ENCODE results near the gene ZSCAN5A. TPM values are rescaled to one million over a fixed set of nuclear protein-coding genes. Genes with fewer than 3 reads are reported as not detected.

The ZSCAN5A gene, protein sequence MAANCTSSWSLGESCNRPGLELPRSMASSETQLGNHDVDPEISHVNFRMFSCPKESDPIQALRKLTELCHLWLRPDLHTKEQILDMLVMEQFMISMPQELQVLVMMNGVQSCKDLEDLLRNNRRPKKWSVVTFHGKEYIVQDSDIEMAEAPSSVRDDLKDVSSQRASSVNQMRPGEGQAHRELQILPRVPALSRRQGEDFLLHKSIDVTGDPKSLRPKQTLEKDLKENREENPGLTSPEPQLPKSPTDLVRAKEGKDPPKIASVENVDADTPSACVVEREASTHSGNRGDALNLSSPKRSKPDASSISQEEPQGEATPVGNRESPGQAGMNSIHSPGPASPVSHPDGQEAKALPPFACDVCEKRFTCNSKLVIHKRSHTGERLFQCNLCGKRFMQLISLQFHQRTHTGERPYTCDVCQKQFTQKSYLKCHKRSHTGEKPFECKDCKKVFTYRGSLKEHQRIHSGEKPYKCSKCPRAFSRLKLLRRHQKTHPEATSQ
- 5.1 and 5.9 TPM in 2 replicates for total RNA-seq

GRCh38 chr19:56314381-56315076 lies at the start of gene ZSCAN5A:
Gene ZSCAN5A, minus strand, starts transcription at chr19:56314839. Its CDS starts 89,793 bp downstream, at chr19:56225046.

DNA sequence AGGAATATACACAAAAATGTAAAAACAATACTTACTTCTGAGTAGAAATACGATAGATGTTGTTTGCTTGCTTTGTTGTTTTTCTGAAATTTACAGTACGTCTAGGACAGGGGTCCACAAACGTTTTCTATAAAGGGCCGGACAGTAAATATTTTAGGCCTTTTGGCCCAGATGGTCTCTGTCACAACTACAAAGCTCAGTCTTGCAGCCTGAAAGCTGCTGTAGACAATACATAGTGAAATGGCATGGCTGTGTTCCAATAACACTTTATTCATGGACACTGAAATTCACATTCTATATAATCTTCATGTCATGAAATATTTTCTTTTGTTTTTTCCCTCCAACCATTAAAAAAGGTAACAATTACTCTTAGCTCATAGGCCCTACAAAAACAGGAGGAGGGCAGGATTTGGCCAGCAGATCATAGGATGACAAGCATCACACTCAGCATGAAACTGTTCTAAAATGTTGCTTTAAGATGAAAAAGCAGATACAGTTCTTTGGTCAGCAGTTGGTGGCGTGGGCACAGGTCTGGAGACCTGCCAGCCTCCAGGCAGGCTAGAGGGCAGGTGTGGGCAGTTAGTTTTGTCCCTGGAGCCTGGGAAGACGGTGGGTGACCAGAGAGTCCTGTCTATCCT lies 42.4 kb downstream of the ZSCAN5A start, which contains the start of gene EDDM13:
Gene EDDM13 (plus strand): TSS at position 588 of the 638 bp plus-strand sequence. CDS start 87 bp downstream, outside the sequence.

DNA sequence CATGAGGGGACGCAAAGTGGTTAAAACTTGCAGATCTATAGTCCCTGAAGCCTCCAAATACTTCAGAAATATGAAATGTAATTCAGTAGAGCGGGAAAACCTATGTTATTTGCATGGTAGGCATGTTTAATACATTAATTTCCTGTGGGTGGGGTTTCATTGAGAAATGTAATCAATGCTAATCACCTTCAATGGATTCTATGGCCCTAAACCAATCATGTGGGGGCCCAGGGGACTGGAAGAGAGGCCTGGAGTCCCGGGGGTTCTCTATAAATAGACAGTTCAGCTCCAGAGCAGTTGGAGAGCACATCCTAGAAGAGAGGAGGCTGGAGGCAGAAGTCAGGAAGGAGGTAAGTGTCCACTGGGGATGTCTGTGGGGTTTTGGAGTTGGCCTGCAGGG lies 112.7 kb downstream of the ZSCAN5A start, which contains the start of gene ZSCAN5C:
Gene ZSCAN5C (plus strand): TSS at position 301 of the 400 bp plus-strand sequence. CDS start 3,641 bp downstream, outside the sequence.

DNA sequence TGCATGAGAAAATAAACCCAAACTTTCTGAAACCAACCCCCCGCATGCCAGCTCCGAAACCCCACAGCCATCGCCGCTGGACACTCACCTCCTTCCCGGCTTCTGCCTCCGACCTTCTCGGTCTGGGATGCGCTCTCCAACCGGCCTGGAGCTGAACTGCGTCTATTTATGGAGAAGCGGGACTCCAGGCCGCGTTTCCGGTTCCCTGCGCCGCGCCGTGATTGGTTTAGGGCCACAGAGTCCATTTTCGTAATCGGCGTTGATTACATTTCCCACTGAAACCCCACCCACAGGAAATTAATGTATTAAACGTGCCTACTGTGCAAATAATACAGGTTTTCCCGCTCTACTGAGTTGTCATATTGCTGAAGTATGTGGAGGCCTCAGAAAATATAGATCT lies 117.0 kb downstream of the ZSCAN5A start, which contains the start of gene ZSCAN5B:
Gene ZSCAN5B (minus strand): TSS at position 138 of the 400 bp plus-strand sequence. CDS start 4,731 bp downstream, outside the sequence.

GRCh38 chr19:56175861-56176307 lies 138.8 kb downstream of the ZSCAN5A start, which contains the start of gene GALP:
Gene GALP, plus strand, starts transcription at chr19:56176008. Its CDS starts 1,101 bp downstream, at chr19:56177109.

Other genes with a start within 250 kb of the ZSCAN5A start
- 20.2 and 30.2 TPM in 2 replicates for gene ZNF787, start 193.5 kb downstream of the ZSCAN5A start, total RNA-seq
- 12.9 and 13.9 TPM in 2 replicates for gene ZNF444, start 173.6 kb downstream of the ZSCAN5A start, total RNA-seq
- gene GALP, start 138.8 kb downstream of the ZSCAN5A start, total RNA-seq: not detected in 2 replicates
- gene ZSCAN5B, start 117.1 kb downstream of the ZSCAN5A start, total RNA-seq: not detected in 2 replicates
- under 0.01 TPM in 1 of 2 replicates, not detected in the other for gene ZSCAN5C, start 112.6 kb downstream of the ZSCAN5A start, total RNA-seq
- gene EDDM13, start 42.1 kb downstream of the ZSCAN5A start, total RNA-seq: not detected in 2 replicates
- 1.00 and 2.5 TPM in 2 replicates for gene ZNF582, start 78.7 kb upstream of the ZSCAN5A start, total RNA-seq
- gene ZNF583, start 89.5 kb upstream of the ZSCAN5A start, total RNA-seq: 5.8 and 7.7 TPM in 2 replicates
- 1.8 and 5.5 TPM in 2 replicates for gene ZNF667, start 162.5 kb upstream of the ZSCAN5A start, total RNA-seq
- gene ZNF471, start 193.0 kb upstream of the ZSCAN5A start, total RNA-seq: 2.3 and 4.4 TPM in 2 replicates
- gene ZFP28, start 224.1 kb upstream of the ZSCAN5A start, total RNA-seq: 10.5 and 13.7 TPM in 2 replicates